Vagina (tissue), 2 donors: ENCODE measurements around the gene CMIP. TPM values are rescaled to one million over a fixed set of nuclear protein-coding genes. Genes with fewer than 3 reads are reported as not detected.

Source experiments
- DNase-seq, 2 donors: peaks; one replicate each; pipeline ENCODE4 v3.0.0-alpha.2; 2017; ENCODE audit errors: extremely low spot score in 2 of 2
- H3K27ac ChIP-seq: fragments of 200-600 bp; sonication (generic); one replicate; pipeline ENCODE4 v1.5.1; 2019
- H3K27me3 ChIP-seq: fragments of 200-600 bp; sonication (generic); one replicate; pipeline ENCODE4 v1.5.1; 2019
- H3K36me3 ChIP-seq, 2 donors: fragments of 200-600 bp; sonication (generic); one replicate each; pipeline ENCODE4 v1.5.1; 2017 to 2019
- H3K4me1 ChIP-seq: fragments of 200-600 bp; sonication (generic); one replicate; pipeline ENCODE4 v1.5.1; 2019
- H3K4me3 ChIP-seq, 2 donors: fragments of 200-600 bp; sonication (generic); 1 replicate in 1 of 2; 2 replicates in 1 of 2; pipeline ENCODE4 v1.5.1; 2016 to 2019
- H3K9me3 ChIP-seq: fragments of 200-600 bp; sonication (generic); one replicate; pipeline ENCODE4 v1.5.1; 2019
- CTCF ChIP-seq, 3 experiments: fragments of 450-650 bp in 2 of 3; fragments of 200-600 bp in 1 of 3; sonication (generic) in 1 of 3; IDR thresholded peaks; one replicate each; pipeline ENCODE4 v1.5.1; 2017 to 2019; ENCODE audit warnings: antibody characterized with exemption in 3 of 3, mild to moderate bottlenecking in 2 of 3, moderate library complexity in 2 of 3
- POLR2A ChIP-seq, 2 donors: fragments of 450-650 bp; IDR thresholded peaks; one replicate each; pipeline ENCODE4 v1.6.1; 2017; ENCODE audit warnings: antibody characterized with exemption in 2 of 2, mild to moderate bottlenecking in 2 of 2, moderate library complexity in 2 of 2
- POLR2AphosphoS5 ChIP-seq, 2 donors: sonication (generic); formaldehyde crosslinking; IDR thresholded peaks; one replicate each; pipeline ENCODE4 v1.9.0; 2017; ENCODE audit warnings: antibody characterized with exemption in 2 of 2, mild to moderate bottlenecking in 2 of 2, low read depth in 1 of 2; ENCODE audit not compliant: insufficient read depth in 1 of 2
- intact Hi-C: fragments of 100-400 bp; cut with DNase I; formaldehyde crosslinking; loops from one replicate; pipeline ENCODE4 v1.15.1; 2023
- total RNA-seq: library from RNA; depleted of rRNA; stranded (reverse); fragments of >200 nt; gene quantifications from one replicate; pipeline ENCODE4 v1.2.3, GENCODE V29; 2016

Gene CMIP
- total RNA-seq, 1 donor from 2014 or later = 66.3 TPM

GRCh38 chr16:81624760-81625543 lies 180.3 kb downstream of the CMIP start:
- Histone ChIP-seq H3K9me3 (no peaks in the 10 kb centered on the region), H3K4me1 (peaks cover 60% of the 10 kb centered on the region), H3K27ac (peak overlapping the region; percentile 85), H3K4me3 (no peak overlapping the region), H3K36me3 (no peaks in the 10 kb centered on the region), H3K27me3 (no peaks in the 10 kb centered on the region)
- TF ChIP-seq POLR2A (IDR thresholded peaks at IDR 0.05) (no peak), POLR2AphosphoS5 (IDR thresholded peaks at IDR 0.05; ENCODE audit: insufficient read depth in 1 of 2, low read depth in 1 of 2) (peak; percentile 10 to 38), CTCF (IDR thresholded peaks at IDR 0.05) (no peak)
- intact Hi-C loops = loop anchor here (10.0 kb wide), 1 partner anchor 100 kb away; no protein-coding TSS in a partner anchor
- no peak for DNase-seq

- H3K4me3 ChIP-seq = no peak overlapping the region
- DNase-seq = no peak
- intact Hi-C loops = loop anchor here (10.0 kb wide), 1 partner anchor 99 kb away; no protein-coding TSS in a partner anchor
- no peaks in the 10 kb centered on the region for H3K9me3 ChIP-seq
- peak overlapping the region; percentile 85 for H3K27ac ChIP-seq
- H3K36me3 ChIP-seq = no peaks in the 10 kb centered on the region
- no peaks in the 10 kb centered on the region for H3K27me3 ChIP-seq
- peaks cover 60% of the 10 kb centered on the region for H3K4me1 ChIP-seq
- TF ChIP-seq CTCF (IDR thresholded peaks at IDR 0.05) (no peak), POLR2AphosphoS5 (IDR thresholded peaks at IDR 0.05; ENCODE audit: insufficient read depth in 1 of 2, low read depth in 1 of 2) (no peak), POLR2A (IDR thresholded peaks at IDR 0.05) (no peak)
These were observed 181.0 kb downstream of the CMIP start for GRCh38 chr16:81625544-81626153.

GRCh38 chr16:81626181-81626674 lies 181.6 kb downstream of the CMIP start:
- Histone ChIP-seq H3K27ac (peak overlapping the region; percentile 85), H3K27me3 (no peaks in the 10 kb centered on the region), H3K4me1 (peaks cover 58% of the 10 kb centered on the region), H3K9me3 (no peaks in the 10 kb centered on the region), H3K36me3 (no peaks in the 10 kb centered on the region), H3K4me3 (no peak overlapping the region)
- TF ChIP-seq POLR2AphosphoS5 (IDR thresholded peaks at IDR 0.05; ENCODE audit: insufficient read depth in 1 of 2, low read depth in 1 of 2) = no peak
- no peak for TF ChIP-seq POLR2A (IDR thresholded peaks at IDR 0.05)
- no peak for TF ChIP-seq CTCF (IDR thresholded peaks at IDR 0.05)
- intact Hi-C loops = loop anchor here (10.0 kb wide), 1 partner anchor 99 kb away; no protein-coding TSS in a partner anchor
- DNase-seq = no peak

- intact Hi-C loops = loop anchor here (10.0 kb wide), 1 partner anchor 98 kb away; no protein-coding TSS in a partner anchor
These were observed 182.4 kb downstream of the CMIP start for GRCh38 chr16:81627024-81627423.

More at GRCh38 chr16:81627024-81627423, 182.4 kb downstream of the CMIP start:
- no peaks in the 10 kb centered on the region for H3K27me3 ChIP-seq
- H3K9me3 ChIP-seq = no peaks in the 10 kb centered on the region
- H3K4me1 ChIP-seq = peaks cover 52% of the 10 kb centered on the region
- H3K36me3 ChIP-seq = no peaks in the 10 kb centered on the region
- peak overlapping the region; percentile 85 for H3K27ac ChIP-seq
- no peak overlapping the region for H3K4me3 ChIP-seq
- DNase-seq = no peak
- TF ChIP-seq POLR2AphosphoS5 (IDR thresholded peaks at IDR 0.05; ENCODE audit: insufficient read depth in 1 of 2, low read depth in 1 of 2) (no peak), POLR2A (IDR thresholded peaks at IDR 0.05) (no peak), CTCF (IDR thresholded peaks at IDR 0.05) (no peak)
